IPS-18a (cell line): ENCODE measurements around the gene MSL1.

Source experiments
- H3K27ac ChIP-seq: one replicate; pipeline ENCODE4 v1.5.1; 2013; ENCODE audit warnings: low read length
- H3K27me3 ChIP-seq: one replicate; pipeline ENCODE4 v1.6.1; 2013; ENCODE audit warnings: mild to moderate bottlenecking, low read length; ENCODE audit not compliant: control insufficient read depth, insufficient read depth
- H3K36me3 ChIP-seq: one replicate; pipeline ENCODE4 v1.6.1; 2013; ENCODE audit warnings: low read depth, low read length; ENCODE audit not compliant: control insufficient read depth
- H3K4me1 ChIP-seq: one replicate; pipeline ENCODE4 v1.6.1; 2013; ENCODE audit warnings: low read depth, low read length; ENCODE audit not compliant: control insufficient read depth
- H3K4me3 ChIP-seq: one replicate; pipeline ENCODE4 v1.5.1; 2013; ENCODE audit warnings: low read length
- H3K9ac ChIP-seq: one replicate; pipeline ENCODE4 v1.6.1; 2013; ENCODE audit warnings: mild to moderate bottlenecking, low read length, moderate library complexity
- H3K9me3 ChIP-seq: one replicate; pipeline ENCODE4 v1.6.1; 2013; ENCODE audit warnings: low read depth, low read length; ENCODE audit not compliant: control insufficient read depth

MSL1 gene

GRCh38 chr17:40100669-40101366, 21.0 kb upstream of the MSL1 start:
- Histone ChIP-seq H3K36me3 (peaks cover 4% of the 10 kb centered on the region), H3K9me3 (no peaks in the 10 kb centered on the region), H3K27me3 (peaks cover 34% of the 10 kb centered on the region), H3K4me1 (peaks cover 27% of the 10 kb centered on the region), H3K4me3 (peak overlapping the region; percentile 65), H3K9ac (peak overlapping the region; percentile 46), H3K27ac (peak overlapping the region; percentile 7)

GRCh38 chr17:40101367-40102210, 20.2 kb upstream of the MSL1 start:
- peaks cover 42% of the 10 kb centered on the region for H3K27me3 ChIP-seq
- H3K4me1 ChIP-seq, result peaks cover 32% of the 10 kb centered on the region
- no peak overlapping the region for H3K27ac ChIP-seq
- peak overlapping the region; percentile 65 for H3K4me3 ChIP-seq
- peak overlapping the region; percentile 46 for H3K9ac ChIP-seq
- H3K9me3 ChIP-seq, result no peaks in the 10 kb centered on the region
- no peaks in the 10 kb centered on the region for H3K36me3 ChIP-seq

GRCh38 chr17:40103071-40103661, 18.6 kb upstream of the MSL1 start:
- H3K4me3 ChIP-seq, result no peak overlapping the region
- no peak overlapping the region for H3K27ac ChIP-seq
- H3K36me3 ChIP-seq, result no peaks in the 10 kb centered on the region
- H3K4me1 ChIP-seq, result peaks cover 42% of the 10 kb centered on the region
- H3K9ac ChIP-seq, result no peak overlapping the region
- peaks cover 58% of the 10 kb centered on the region for H3K27me3 ChIP-seq
- no peaks in the 10 kb centered on the region for H3K9me3 ChIP-seq

- peaks cover 40% of the 10 kb centered on the region for H3K4me1 ChIP-seq
- no peak overlapping the region for H3K9ac ChIP-seq
- no peaks in the 10 kb centered on the region for H3K36me3 ChIP-seq
- no peak overlapping the region for H3K4me3 ChIP-seq
- H3K27ac ChIP-seq, result no peak overlapping the region
- no peaks in the 10 kb centered on the region for H3K9me3 ChIP-seq
- peaks cover 58% of the 10 kb centered on the region for H3K27me3 ChIP-seq
Observed at GRCh38 chr17:40103688-40104087, 18.1 kb upstream of the MSL1 start.

- H3K9ac ChIP-seq, result no peak overlapping the region
Observed at GRCh38 chr17:40104594-40105486, 16.9 kb upstream of the MSL1 start.

GRCh38 chr17:40105861-40106759, 15.7 kb upstream of the MSL1 start:
- Histone ChIP-seq H3K4me1 (peaks cover 46% of the 10 kb centered on the region), H3K27ac (no peak overlapping the region)

More at GRCh38 chr17:40104594-40105486, 16.9 kb upstream of the MSL1 start:
- peaks cover 51% of the 10 kb centered on the region for H3K27me3 ChIP-seq
- H3K36me3 ChIP-seq, result no peaks in the 10 kb centered on the region
- no peaks in the 10 kb centered on the region for H3K9me3 ChIP-seq
- peaks cover 42% of the 10 kb centered on the region for H3K4me1 ChIP-seq
- H3K4me3 ChIP-seq, result no peak overlapping the region
- H3K27ac ChIP-seq, result no peak overlapping the region

GRCh38 chr17:40106760-40107521, 14.8 kb upstream of the MSL1 start:
- no peaks in the 10 kb centered on the region for H3K36me3 ChIP-seq
- H3K9ac ChIP-seq, result peak overlapping the region; percentile 14
- peaks cover 51% of the 10 kb centered on the region for H3K4me1 ChIP-seq
- no peaks in the 10 kb centered on the region for H3K9me3 ChIP-seq
- H3K4me3 ChIP-seq, result peak overlapping the region; percentile 26
- H3K27ac ChIP-seq, result no peak overlapping the region
- H3K27me3 ChIP-seq, result peaks cover 36% of the 10 kb centered on the region

More at GRCh38 chr17:40105861-40106759, 15.7 kb upstream of the MSL1 start:
- H3K4me3 ChIP-seq, result no peak overlapping the region
- peaks cover 43% of the 10 kb centered on the region for H3K27me3 ChIP-seq
- H3K9ac ChIP-seq, result no peak overlapping the region
- H3K36me3 ChIP-seq, result no peaks in the 10 kb centered on the region
- H3K9me3 ChIP-seq, result no peaks in the 10 kb centered on the region

GRCh38 chr17:40107522-40108174, 14.1 kb upstream of the MSL1 start:
- Histone ChIP-seq H3K27me3 (peaks cover 35% of the 10 kb centered on the region), H3K9ac (peak overlapping the region; percentile 14), H3K9me3 (no peaks in the 10 kb centered on the region), H3K36me3 (no peaks in the 10 kb centered on the region), H3K4me3 (peak overlapping the region; percentile 26), H3K27ac (no peak overlapping the region), H3K4me1 (peaks cover 58% of the 10 kb centered on the region)

GRCh38 chr17:40108970-40109824, 12.6 kb upstream of the MSL1 start:
- no peaks in the 10 kb centered on the region for H3K9me3 ChIP-seq
- H3K27me3 ChIP-seq, result peaks cover 35% of the 10 kb centered on the region
- no peak overlapping the region for H3K4me3 ChIP-seq
- H3K36me3 ChIP-seq, result no peaks in the 10 kb centered on the region
- no peak overlapping the region for H3K27ac ChIP-seq
- H3K9ac ChIP-seq, result no peak overlapping the region
- peaks cover 74% of the 10 kb centered on the region for H3K4me1 ChIP-seq
